GM21526 (cell line): ENCODE data around the gene SRI.
"Not testable (repeated sequence)": the region's sequence is repeated elsewhere in the genome, so short reads cannot be mapped to it uniquely, and the experiment has no call there.

Experiments used
- ATAC-seq: cut with Tn5 transposase; IDR thresholded peaks from one replicate; pipeline ENCODE4 v1.9.1; 2021; ENCODE audit warnings: moderate library complexity; ENCODE audit not compliant: unreplicated experiment, low FRiP score

SRI gene

DNA sequence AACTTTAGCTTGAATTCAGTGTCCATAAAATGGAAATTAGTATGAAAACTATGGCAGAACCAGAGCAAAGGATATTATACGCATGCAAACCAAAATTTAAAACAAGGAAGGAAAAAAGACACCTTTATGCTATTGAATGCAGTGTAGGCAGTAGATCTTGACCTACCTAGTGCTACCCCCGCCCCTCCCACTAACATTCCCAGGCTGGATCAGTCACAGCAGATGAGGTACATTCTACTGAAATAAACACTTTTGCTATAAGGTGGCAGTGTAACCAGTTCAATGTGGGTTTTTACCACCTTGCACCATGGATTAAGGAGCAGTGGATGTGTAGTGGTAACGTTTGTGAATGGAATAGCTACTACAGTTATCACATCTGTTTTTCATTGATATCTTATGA lies 27.9 kb downstream of the SRI start:
- ATAC-seq: no peak

- ATAC-seq: no peak
Measured at GRCh38 chr7:88185650-88186049, 34.2 kb downstream of the SRI start.

GRCh38 chr7:88184848-88185304 lies 35.0 kb downstream of the SRI start:
- peak; percentile 90 for ATAC-seq

- no peak for ATAC-seq
Measured at GRCh38 chr7:88183051-88183450, 36.8 kb downstream of the SRI start.

- no peak for ATAC-seq
Measured at GRCh38 chr7:88176190-88176589, 43.6 kb downstream of the SRI start.

- no peak for ATAC-seq
Measured at GRCh38 chr7:88172842-88173241, 47.0 kb downstream of the SRI start.

- no peak for ATAC-seq
Measured at GRCh38 chr7:88169717-88170320, 50.0 kb downstream of the SRI start.

GRCh38 chr7:88167721-88168120 lies 52.1 kb downstream of the SRI start:
- no peak for ATAC-seq

GRCh38 chr7:88167223-88167622 lies 52.6 kb downstream of the SRI start:
- ATAC-seq: no peak

DNA sequence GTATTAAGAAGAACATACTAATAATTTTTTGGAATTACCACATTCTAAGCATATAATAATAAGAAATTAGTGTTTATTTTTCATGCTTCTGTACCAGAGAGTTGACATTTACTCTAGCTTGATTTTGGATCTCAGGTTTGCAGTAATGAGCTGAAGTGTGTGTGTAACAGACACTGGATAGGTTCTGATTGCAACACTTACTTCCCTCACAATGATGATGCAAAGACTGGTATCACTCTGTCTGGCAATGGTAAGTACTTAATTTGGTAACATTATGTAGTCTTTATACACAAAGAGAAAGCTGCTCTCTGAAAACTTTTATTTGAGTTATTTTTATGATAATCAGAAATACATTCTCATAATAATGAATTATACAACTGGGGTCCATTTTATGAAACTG lies 54.1 kb downstream of the SRI start:
- ATAC-seq: no peak

DNA sequence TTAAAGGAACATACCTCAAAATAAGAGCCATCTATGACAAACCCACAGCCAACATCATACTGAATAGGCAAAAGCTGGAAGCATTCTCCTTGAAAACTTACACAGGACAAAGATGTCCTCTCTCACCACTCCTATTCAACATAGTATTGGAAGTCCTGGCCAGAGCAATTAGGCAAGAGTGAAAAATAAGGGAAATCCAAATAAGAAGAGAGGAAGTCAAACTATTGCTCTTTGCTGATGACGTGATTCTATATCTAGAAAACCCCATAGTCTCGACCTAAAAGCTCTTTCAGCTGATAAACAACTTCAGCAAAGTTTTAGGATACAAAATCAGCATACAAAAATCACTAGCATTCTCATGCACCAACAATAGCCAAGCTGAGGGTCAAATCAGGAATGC lies 60.1 kb downstream of the SRI start:
- not testable (repeated sequence) for ATAC-seq

DNA sequence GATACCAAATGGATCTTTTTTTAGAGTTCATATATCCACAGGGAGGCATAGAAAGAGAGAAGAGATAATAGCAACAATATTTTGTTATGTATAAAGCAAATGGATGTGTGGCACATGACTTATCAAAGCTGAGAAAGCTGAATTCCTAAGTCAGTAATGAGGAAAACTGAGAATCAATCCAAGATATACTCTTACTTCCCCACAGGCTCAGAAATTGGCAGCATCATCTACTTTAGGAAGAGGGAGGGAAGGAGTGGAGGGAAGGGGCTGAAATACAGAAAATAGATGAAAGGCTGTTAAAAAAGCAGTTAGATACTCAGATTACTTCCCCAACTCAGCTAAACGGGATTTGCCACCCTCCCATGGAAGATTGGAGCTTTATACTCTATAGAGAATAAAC lies 63.5 kb downstream of the SRI start:
- ATAC-seq: no peak

DNA sequence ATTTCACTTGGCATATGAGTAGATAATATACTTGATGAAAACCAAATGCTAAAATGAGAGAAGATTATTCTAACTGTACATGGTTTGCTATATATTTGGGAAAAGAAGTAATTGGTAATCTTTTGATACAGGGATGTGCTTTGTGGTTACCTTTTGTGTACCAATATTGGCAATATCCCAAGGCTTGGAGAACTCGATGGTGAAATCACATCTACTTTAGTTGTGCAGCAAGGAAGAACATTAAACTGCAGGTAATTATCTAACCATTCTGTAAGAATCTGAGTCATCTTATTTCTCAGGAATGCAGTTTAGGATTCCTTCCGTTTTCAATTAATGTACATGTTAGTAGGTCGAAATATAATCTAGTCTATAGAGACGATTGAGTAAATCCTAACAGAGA lies 64.1 kb downstream of the SRI start:
- no peak for ATAC-seq
